DOHH2 (cell line): ENCODE measurements around the gene MXD4.

Source experiments
- EZH2phosphoT487 ChIP-seq: fragments of 200-600 bp; sonication (generic); IDR thresholded peaks from 2 replicates; pipeline ENCODE4 v1.6.1; 2017; ENCODE audit warnings: borderline replicate concordance, mild to moderate bottlenecking, antibody characterized with exemption, low read length, moderate library complexity, mixed read lengths
- TF ChIP-seq, protein P1 (sequence below): fragments of 200-600 bp; sonication (generic); IDR thresholded peaks from one replicate; pipeline ENCODE4 v1.5.1; 2014; ENCODE audit warnings: antibody characterized with exemption, mild to moderate bottlenecking, low read depth, low read length; ENCODE audit not compliant: poor library complexity, severe bottlenecking

DNA sequence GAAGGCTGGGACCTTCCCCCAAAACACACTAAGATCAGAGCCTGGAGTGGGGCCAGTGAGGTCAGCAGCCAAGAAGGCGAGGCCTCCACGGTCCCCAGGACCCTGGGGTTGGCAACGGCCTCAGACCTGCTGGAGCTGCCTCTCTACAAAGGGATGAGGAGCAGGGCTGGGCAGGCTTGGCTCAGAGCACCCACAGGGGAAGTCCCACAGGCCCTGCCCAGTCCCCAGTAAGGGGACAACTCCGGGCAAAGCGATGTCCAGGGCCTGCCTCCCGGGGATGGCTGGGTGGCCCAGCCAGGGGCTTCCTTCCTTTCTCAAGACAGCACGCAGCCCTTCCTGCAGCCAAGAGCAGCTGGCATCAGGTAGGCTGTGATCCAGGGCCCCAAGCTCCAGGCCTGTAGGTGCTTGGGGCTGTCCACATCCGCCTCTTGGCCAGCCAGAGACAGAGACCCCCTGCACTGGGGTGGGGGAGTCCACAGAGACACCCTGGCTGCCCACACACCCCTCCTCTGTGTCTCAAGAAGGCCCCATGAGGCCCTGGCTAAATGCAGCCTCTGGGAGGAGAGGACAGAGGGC, 5.7 kb downstream of the MXD4 start:
- TF ChIP-seq, protein P1, sequence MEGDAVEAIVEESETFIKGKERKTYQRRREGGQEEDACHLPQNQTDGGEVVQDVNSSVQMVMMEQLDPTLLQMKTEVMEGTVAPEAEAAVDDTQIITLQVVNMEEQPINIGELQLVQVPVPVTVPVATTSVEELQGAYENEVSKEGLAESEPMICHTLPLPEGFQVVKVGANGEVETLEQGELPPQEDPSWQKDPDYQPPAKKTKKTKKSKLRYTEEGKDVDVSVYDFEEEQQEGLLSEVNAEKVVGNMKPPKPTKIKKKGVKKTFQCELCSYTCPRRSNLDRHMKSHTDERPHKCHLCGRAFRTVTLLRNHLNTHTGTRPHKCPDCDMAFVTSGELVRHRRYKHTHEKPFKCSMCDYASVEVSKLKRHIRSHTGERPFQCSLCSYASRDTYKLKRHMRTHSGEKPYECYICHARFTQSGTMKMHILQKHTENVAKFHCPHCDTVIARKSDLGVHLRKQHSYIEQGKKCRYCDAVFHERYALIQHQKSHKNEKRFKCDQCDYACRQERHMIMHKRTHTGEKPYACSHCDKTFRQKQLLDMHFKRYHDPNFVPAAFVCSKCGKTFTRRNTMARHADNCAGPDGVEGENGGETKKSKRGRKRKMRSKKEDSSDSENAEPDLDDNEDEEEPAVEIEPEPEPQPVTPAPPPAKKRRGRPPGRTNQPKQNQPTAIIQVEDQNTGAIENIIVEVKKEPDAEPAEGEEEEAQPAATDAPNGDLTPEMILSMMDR: no peak
- TF ChIP-seq EZH2phosphoT487: no peak
